ENCODE data around the gene TEAD4.

TEAD4 gene

GRCh38 chr12:3032770-3033538 lies 73.8 kb downstream of the TEAD4 start:
- no peak for DNase-seq (ENCODE audit: low spot score)

GRCh38 chr12:3033539-3033867 lies 74.3 kb downstream of the TEAD4 start:
- no peak for DNase-seq (ENCODE audit: low spot score)

GRCh38 chr12:3034067-3034750 lies 75.0 kb downstream of the TEAD4 start:
- peak; percentile 70 for DNase-seq (ENCODE audit: low spot score)

GRCh38 chr12:3035171-3035570 lies 76.0 kb downstream of the TEAD4 start:
- no peak for DNase-seq (ENCODE audit: low spot score)

- peak; percentile 90 for DNase-seq (ENCODE audit: low spot score)
Measured at GRCh38 chr12:3035815-3036702, 76.9 kb downstream of the TEAD4 start.

GRCh38 chr12:3036901-3037600 lies 77.9 kb downstream of the TEAD4 start:
- DNase-seq (ENCODE audit: low spot score): peak; percentile 39

- no peak for DNase-seq (ENCODE audit: low spot score)
Measured at GRCh38 chr12:3038166-3038565, 79.0 kb downstream of the TEAD4 start.

- no peak for DNase-seq (ENCODE audit: low spot score)
Measured at GRCh38 chr12:3038926-3039510, 79.8 kb downstream of the TEAD4 start.

GRCh38 chr12:3040026-3040656 lies 80.9 kb downstream of the TEAD4 start:
- no peak for DNase-seq (ENCODE audit: low spot score)

GRCh38 chr12:3040663-3041544 lies 81.7 kb downstream of the TEAD4 start:
- no peak for DNase-seq (ENCODE audit: low spot score)

- DNase-seq (ENCODE audit: low spot score): peak; percentile 82
Measured at GRCh38 chr12:3041558-3042164, 82.5 kb downstream of the TEAD4 start.

GRCh38 chr12:3042394-3042793 lies 83.2 kb downstream of the TEAD4 start:
- DNase-seq (ENCODE audit: low spot score): no peak

GRCh38 chr12:3042826-3043225 lies 83.6 kb downstream of the TEAD4 start:
- no peak for DNase-seq (ENCODE audit: low spot score)

GRCh38 chr12:3043406-3043805 lies 84.2 kb downstream of the TEAD4 start:
- no peak for DNase-seq (ENCODE audit: low spot score)

- DNase-seq (ENCODE audit: low spot score): no peak
Measured at GRCh38 chr12:3044141-3044630, 85.0 kb downstream of the TEAD4 start.

- DNase-seq (ENCODE audit: low spot score): no peak
Measured at GRCh38 chr12:3045494-3045893, 86.3 kb downstream of the TEAD4 start.

- DNase-seq (ENCODE audit: low spot score): no peak
Measured at GRCh38 chr12:3045989-3046388, 86.8 kb downstream of the TEAD4 start.

GRCh38 chr12:3046441-3047200 lies 87.4 kb downstream of the TEAD4 start:
- no peak for DNase-seq (ENCODE audit: low spot score)

- no peak for DNase-seq (ENCODE audit: low spot score)
Measured at GRCh38 chr12:3047961-3048360, 88.8 kb downstream of the TEAD4 start.

All from globus pallidus (tissue), 1 donor.